HG03442 (cell line): ENCODE results near the gene FRS2.

Source experiments
- ATAC-seq: cut with Tn5 transposase; IDR thresholded peaks from one replicate; pipeline ENCODE4 v1.9.1; 2021; ENCODE audit warnings: mild to moderate bottlenecking, moderate library complexity; ENCODE audit not compliant: unreplicated experiment

The FRS2 gene

DNA sequence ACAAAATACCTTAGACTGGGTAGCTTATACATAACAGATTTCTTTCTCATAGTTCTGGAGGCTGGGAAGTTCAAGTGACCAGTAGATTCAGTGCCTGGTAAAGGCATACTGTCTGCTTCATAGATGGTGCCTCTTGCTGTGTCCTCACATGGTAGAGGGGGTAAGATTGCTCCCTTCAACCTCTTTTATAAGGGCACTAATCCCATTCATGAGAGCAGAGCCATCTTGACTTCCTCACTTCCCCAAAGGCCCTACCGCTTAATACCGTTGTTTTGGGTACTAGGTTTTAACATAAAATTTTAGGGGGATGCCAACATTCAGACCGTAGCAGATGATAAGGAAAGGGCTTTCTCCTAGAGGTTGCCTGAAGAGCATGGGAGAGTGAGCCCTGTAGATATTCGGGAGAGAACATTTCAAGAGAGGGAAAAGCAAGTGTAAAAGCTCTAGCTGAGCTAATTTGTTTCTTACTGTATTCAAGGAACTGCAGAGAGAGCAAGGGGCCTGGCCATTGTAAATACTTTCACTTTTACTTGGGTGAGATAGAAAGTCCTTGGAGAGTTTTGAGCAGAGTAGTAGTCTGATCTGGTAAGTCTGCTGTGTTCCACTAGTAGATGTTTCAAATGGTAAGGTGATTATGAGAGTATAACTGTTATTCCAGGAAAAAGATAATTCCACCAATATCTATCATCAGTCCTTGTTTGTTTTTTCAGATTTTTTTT, 27.3 kb downstream of the FRS2 start:
- ATAC-seq: peak; percentile 97

DNA sequence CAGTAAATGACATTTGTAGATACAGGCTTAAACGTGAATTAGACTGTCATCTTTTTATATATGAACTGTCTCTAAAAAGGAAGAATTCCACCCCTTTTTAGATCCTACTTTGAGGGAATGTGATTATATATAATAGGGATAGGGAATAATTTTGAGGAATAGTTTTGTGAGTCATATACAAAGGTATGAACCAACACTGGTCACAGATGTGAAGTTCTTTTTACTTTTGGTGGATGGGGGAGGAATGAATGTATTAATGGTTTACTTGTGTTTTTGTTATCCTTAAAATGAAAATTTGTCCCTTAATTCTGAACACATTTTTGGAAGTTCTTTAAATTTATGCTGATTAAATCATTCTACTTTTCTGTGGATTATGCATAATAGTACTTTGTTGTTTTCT, 30.4 kb downstream of the FRS2 start:
- no peak for ATAC-seq

GRCh38 chr12:69501154-69501895, 31.1 kb downstream of the FRS2 start:
- no peak for ATAC-seq

DNA sequence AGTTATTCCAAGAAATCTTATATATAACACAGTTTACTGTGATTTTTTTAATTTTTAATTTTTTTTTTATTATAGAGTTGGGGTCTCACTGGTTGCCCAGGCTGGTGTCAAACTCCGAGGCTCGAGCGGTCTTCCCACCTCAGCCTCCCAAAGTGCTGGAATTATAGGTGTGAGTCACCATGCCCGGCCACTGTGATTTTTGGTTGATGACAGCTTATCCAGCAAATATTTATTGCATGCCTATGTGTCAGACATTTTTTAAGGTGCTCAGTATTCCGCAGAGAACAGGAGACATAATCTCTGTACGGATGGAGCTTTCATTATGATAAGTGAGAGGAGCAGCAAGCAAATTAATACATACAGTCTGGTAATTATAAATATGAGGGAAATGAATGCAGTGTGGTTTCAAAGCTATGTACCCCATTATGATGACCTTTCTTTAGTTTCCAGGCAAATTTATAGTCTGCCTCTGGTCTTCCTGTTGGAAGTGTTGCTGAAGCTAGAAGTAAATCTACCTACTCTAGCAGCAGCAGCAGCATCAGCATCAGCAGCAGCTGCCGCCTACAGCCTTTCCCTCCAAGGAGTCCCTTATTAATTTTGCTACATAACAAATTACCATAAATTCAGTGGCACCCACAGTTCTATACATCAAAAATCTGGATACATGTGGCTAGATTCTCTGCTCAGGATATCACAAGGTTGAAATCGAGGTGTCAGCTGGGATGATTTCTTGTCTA, 32.3 kb downstream of the FRS2 start:
- no peak for ATAC-seq

GRCh38 chr12:69508091-69508490, 37.9 kb downstream of the FRS2 start:
- ATAC-seq: no peak

DNA sequence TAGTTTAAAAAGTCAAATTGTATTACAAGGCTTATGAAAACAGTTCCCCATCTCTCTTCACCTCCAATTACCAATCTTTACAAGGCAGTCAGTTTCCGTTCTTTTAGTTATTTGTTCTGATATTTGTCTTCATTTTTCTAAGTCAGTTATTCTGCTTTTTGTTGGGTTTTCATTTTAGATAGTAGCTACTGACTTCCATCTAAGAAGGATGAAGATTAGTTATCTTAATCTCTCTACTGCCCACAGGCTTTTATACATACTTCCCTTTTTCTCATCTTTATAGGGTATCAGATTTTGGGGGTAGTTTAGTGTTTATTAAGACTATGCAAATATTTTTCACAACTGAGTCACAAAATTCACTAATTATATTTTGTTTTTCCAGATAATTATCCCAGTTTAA, 38.4 kb downstream of the FRS2 start:
- ATAC-seq: no peak

DNA sequence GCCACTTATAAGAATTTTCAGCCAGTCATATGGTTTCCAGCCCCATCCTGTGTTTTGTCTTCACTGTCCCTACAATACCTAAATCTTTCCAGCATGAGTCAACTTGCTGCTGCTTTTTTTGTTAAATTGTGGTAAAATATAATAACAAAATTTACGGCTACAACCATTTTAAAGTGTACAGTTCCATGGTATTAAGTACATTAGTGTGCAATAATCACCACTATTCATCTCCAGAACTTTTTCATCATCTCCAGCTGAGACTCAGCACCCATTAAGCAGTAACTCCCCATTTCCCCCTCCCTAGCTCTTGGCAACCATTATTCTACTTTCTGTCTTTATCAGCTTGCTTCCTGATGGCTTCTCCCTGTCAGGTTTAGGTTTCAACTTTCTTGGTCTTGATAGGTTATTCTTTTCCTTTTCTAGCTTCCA, 39.1 kb downstream of the FRS2 start:
- no peak for ATAC-seq

DNA sequence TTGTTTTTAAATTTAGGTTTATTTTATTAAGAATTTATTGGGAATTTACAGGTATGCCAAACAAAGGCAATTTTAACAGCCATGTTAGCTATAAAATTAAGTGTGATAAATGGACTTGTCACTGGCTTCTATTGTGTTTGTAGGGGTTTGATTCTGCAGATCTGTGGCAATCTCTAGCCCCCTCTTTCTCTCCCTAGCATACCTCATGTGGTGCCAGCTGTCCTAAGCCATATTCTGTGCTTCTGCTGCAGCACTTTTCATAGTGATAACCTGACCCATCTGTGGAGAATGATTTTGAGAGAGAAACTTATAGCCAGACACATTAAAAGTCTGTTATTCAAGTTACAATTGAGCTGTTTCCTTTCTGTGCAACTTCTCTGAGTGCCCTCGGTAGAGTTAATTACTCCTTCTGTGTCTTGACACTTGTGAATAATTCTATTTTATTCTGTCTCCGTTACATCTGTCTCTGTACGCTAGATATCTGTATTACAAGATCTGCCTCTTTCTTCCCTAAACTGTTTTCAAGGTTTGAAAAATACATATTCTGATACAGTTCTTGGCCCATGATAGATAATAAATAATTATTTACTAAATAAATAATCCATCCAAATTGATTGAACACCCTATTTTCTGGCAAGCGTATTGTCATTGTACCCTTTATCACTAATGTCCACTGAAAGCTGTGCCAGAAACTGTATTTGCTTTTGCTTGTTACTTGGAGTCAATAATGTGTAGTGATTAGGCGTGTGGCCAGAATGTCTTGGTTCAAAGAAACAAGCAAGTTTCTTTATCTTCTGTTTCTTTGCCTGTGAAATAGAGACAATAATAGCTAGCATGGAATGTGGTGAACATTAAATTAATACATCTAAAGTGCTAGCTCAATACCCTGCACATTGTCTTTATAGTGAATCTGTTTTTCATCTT, 40.0 kb downstream of the FRS2 start:
- no peak for ATAC-seq

DNA sequence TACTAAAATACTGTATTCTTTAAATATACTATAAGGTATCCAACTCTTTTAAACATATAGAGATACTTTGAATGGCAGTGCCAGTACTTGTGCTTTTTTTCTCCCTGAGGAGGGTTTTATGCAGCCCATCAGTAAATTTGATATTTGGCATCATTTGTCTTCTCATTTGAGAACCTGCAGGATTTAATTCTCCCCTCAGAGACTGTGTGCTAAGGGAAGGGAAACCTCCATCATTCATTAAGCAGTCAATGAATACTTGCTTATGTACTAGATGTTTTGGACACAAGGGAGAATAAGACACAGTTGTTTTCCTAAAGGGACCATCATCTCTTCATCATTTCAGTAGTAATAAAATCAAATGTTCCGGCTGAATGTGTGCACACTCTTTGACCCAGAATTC, 40.8 kb downstream of the FRS2 start:
- ATAC-seq: no peak

DNA sequence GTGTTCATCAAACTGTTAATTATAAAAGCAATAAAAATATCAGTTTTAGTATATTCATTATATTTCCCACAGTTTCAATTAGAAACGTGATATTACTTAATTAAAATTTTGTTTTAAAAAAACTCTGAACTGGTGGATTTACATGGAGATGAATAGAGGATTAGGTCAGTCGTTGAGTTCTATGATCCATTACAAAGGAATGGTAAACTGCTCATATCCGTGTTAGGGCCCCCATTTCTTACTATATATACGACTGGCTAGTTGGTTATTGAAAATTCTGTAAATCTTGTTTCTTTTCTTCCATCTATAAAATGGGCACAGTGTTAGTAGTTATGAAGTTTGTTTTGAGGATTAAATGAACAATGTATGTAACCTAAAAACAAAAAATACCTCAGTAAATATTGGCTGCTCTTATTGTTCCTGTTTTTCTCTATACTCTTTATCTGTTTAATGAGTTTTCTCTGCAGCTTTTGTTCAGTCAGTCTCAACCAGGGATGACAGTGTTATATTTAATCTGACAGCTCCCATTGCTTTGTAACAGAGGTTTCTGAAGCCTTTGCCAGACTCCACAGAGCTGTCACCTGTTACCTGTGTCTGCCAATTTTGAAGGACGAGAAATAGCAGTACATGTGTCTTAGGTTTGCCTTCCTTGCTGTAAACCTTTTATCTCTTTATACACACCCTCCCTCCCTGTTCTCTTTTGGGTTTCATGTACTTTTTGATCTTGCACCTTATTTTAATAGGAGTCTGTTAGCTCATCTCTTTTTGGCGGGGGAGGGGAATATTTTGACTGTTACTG, 41.5 kb downstream of the FRS2 start:
- no peak for ATAC-seq

DNA sequence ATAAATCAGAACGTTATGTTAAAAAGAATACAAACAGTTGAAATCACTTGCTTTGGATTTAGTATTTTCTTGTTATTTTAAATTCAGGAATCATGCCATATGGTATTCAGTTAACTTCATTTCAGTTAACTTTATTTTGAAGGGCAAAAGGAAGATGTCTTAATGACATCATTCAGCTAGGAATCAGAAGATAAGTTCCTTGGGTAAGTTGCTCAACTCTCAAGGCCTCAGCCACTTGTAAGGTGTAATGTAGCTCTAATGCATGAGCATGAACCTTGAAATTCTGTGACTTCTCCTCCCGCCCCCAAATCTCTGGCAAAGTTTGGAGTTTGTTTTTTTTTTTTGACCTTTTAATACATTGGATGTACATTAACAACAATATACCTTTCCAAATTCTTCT, 42.6 kb downstream of the FRS2 start:
- no peak for ATAC-seq

- no peak for ATAC-seq
Measured at GRCh38 chr12:69513297-69513696, 43.1 kb downstream of the FRS2 start.

GRCh38 chr12:69514111-69514510, 43.9 kb downstream of the FRS2 start:
- no peak for ATAC-seq

GRCh38 chr12:69514845-69515244, 44.7 kb downstream of the FRS2 start:
- ATAC-seq: no peak

DNA sequence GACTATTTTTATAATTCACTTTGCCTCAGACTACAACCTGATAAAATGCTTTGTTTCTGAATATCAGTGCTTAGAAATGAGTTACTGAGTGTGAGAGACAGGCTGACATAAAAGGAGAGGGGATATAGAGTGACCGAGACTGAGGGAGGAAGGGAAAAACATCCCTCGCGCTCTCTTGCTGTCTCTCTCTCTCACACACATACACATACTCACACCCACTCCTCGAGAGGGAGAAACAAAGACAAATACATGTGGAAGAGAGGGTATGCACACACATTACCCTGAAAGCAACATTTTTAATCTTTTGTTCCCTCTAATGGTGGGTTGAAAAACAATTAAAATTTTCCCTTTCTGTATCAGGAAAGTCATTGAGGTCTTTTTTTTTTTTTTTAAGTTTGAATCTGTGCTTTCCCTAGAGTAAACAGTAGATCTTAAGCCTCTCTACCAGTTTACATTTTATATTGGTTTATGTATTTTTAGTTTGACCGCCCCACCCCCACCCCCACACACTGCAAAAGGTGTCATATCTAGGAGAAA, 45.3 kb downstream of the FRS2 start:
- ATAC-seq: no peak

- no peak for ATAC-seq
Measured at GRCh38 chr12:69516950-69517349, 46.8 kb downstream of the FRS2 start.

DNA sequence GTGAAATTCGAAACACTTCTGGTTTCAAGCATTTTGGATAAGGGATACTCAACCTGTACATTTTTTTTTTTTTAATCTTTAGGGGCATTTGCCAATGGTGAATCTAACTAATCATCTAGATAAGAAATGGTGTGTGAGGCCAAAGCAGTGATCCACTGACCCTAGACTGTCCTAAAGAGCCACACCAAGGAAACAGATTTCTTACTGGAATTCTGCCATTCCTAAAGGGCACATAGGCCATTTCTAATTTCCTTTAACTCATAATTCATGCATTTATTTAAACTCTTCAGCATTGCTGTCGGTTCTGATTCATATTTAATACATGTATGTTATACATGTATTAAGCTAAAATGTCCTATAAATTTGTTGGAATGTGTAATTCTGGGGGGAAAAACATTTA, 47.2 kb downstream of the FRS2 start:
- no peak for ATAC-seq

- no peak for ATAC-seq
Measured at GRCh38 chr12:69519871-69520270, 49.7 kb downstream of the FRS2 start.

DNA sequence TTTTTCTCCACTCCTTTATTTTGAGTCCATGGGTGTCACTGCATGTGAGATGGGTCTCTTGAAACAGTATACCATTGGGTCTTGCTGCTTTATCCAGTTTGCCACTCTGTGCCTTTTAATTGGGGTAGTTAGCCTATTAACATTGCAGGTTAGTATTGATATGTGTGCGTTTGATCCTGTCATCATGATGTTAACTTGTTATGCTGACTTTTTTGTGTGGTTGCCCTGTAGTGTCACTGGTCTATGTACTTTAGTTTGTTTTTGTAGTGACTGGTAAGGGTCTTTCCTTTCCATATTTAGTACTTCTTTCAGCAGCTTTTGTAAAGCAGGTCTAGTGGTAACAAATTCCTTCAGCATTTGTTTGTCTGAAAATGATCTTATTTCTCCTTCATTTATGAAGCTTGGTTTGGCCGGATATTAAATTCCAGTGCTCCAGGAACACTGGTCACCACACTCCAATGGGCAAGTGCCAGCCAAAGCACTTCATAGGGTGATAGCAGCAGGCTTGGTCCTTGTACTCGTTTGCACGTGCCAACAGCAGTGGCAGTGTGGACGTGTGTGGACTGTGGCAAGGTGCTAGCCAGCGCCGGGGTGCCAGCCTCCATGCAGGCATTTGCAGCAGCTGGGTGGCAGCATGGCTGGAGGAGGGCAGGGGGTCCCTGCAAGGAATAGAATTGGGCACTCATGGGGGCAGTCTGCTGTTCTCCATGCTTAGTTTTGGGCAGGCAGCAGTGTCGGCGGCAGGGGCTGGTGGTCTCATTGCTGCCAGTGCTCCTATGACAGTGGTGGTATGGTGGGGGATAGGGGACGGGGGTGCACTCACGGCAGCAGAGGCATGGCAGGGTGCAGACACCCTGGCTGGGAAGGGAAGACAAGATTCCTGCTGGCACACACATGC, 53.5 kb downstream of the FRS2 start:
- no peak for ATAC-seq
